HepG2 (cell line): ENCODE data around the gene GNAZ. TPM values are rescaled to one million over a fixed set of nuclear protein-coding genes. Genes with fewer than 3 reads are reported as not detected.

Experiments
- BCL6 ChIP-seq: IDR thresholded peaks from 2 replicates; pipeline ENCODE4 v1.6.1; 2016; ENCODE audit warnings: missing genetic modification reagents, missing compliant biosample characterization
- FOXK1 ChIP-seq: sonication (generic); formaldehyde crosslinking; IDR thresholded peaks from 2 replicates; pipeline ENCODE4 v1.4.0; 2020; ENCODE audit warnings: low read depth, missing genetic modification reagents, borderline replicate concordance
- KDM2A ChIP-seq: sonication (generic); formaldehyde crosslinking; IDR thresholded peaks from 2 replicates; pipeline ENCODE4 v1.4.0; 2020; ENCODE audit warnings: low read depth, missing genetic modification reagents, borderline replicate concordance
- SP4 ChIP-seq: sonication (generic); formaldehyde crosslinking; IDR thresholded peaks from 2 replicates; pipeline ENCODE4 v1.8.1; 2023; ENCODE audit warnings: mild to moderate bottlenecking, missing genetic modification reagents
- SRSF1 ChIP-seq: fragments of 200-400 bp; formaldehyde crosslinking; optimal IDR thresholded peaks from 2 replicates; pipeline ENCODE3; 2017; ENCODE audit warnings: mild to moderate bottlenecking, low read depth, low read length, moderate library complexity
- ZC3H13 ChIP-seq: sonication (generic); formaldehyde crosslinking; IDR thresholded peaks from 2 replicates; pipeline ENCODE4 v1.8.1; 2023; ENCODE audit warnings: mild to moderate bottlenecking, missing genetic modification reagents, moderate library complexity
- ZNF225 ChIP-seq: sonication (generic); formaldehyde crosslinking; IDR thresholded peaks from 2 replicates; pipeline ENCODE4 v1.4.0; 2020; ENCODE audit warnings: mild to moderate bottlenecking, missing genetic modification reagents
- ZNF337 ChIP-seq: sonication (generic); formaldehyde crosslinking; IDR thresholded peaks from 2 replicates; pipeline ENCODE4 v1.5.1; 2020; ENCODE audit warnings: missing genetic modification reagents, low read depth, mild to moderate bottlenecking, borderline replicate concordance
- ZNF407 ChIP-seq: sonication (generic); formaldehyde crosslinking; IDR thresholded peaks from one replicate; pipeline ENCODE4 v1.5.1; 2020; ENCODE audit warnings: mild to moderate bottlenecking, missing genetic modification reagents; ENCODE audit errors: not compliant biosample characterization
- ZSCAN12 ChIP-seq: sonication (generic); formaldehyde crosslinking; IDR thresholded peaks from 2 replicates; pipeline ENCODE4 v1.9.0; 2021; ENCODE audit warnings: mild to moderate bottlenecking, missing genetic modification reagents
- polyA plus RNA-seq, 8 experiments: library from polyadenylated mRNA; depleted of rRNA in 3 of 8; stranded (reverse) in 7 of 8; unstranded in 1 of 8; fragments of >200 nt; fragmentation: Illumina TruSeq in 4 of 8; extraction: Trizol in 4 of 8; gene quantifications; 2 replicates each; pipeline versions ENCODE4 v1.2.1 to v1.2.3, GENCODE V29; 2011 to 2016; ENCODE audit warnings: low read depth in 4 of 8, missing spikeins in 1 of 8, mixed read lengths in 1 of 8; ENCODE audit not compliant: insufficient read depth in 1 of 8
- total RNA-seq, 5 experiments: library from RNA; depleted of rRNA; stranded (reverse); fragments of >200 nt; fragmentation: Illumina TruSeq; extraction: Trizol; gene quantifications; 2 replicates each; pipeline ENCODE4 v1.2.3, GENCODE V29; 2016; ENCODE audit warnings: low read depth in 1 of 5
- TF ChIP-seq, protein P1 (sequence below): sonication (generic); formaldehyde crosslinking; IDR thresholded peaks from 2 replicates; pipeline ENCODE4 v1.4.0; 2020; ENCODE audit warnings: missing genetic modification reagents, mild to moderate bottlenecking, borderline replicate concordance
- TF ChIP-seq, protein P2 (sequence below): sonication (generic); formaldehyde crosslinking; IDR thresholded peaks from 2 replicates; pipeline ENCODE4 v1.9.0; 2022; ENCODE audit warnings: missing genetic modification reagents, mild to moderate bottlenecking, borderline replicate concordance
- TF ChIP-seq, protein P3 (sequence below): fragments of 450-650 bp; IDR thresholded peaks from 2 replicates; pipeline ENCODE4 v1.6.1; 2017; ENCODE audit warnings: mild to moderate bottlenecking

The GNAZ gene
- total and polyA plus RNA-seq, 2 of the 13 experiments (the other 11 are each of a cell fraction or from before 2014, with no cell fraction given) = 11.4 to 22.3 TPM

DNA sequence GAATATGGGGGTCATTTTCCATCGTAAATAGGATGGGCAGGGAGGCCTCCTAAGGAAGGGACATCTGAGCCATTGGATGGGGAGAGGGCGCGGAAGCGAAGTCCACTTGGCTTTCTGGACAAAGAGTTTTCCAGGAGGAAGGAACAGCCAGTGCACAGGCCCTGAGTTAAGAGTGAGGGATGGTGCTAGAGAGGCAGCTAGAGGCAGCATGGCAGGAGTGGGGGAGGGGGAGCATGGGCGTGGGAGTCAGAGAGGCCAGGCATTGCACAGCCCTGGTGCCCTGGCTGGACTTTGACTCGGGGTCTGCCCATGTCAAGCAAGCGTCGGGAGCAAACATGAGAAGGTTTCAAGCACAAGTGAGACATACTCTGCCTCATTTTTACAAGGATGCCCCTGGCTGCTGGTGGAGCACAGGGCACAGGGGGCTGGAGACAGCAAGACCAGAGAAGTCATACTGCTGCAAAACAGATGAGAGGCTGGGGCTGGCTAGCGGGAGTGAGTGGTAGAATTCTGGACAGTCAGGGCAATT lies 9.0 kb downstream of the GNAZ start (continued):
- no peak for TF ChIP-seq ZSCAN12 (CRISPR knock-in tag)
- TF ChIP-seq ZNF407 (CRISPR knock-in tag) = no peak
- TF ChIP-seq SP4 (CRISPR knock-in tag) = peak; percentile 33; the same call in 1 of the 2 replicates
- TF ChIP-seq SRSF1 = no peak
- TF ChIP-seq ZC3H13 (CRISPR knock-in tag) = 0 out of 2 replicates have a peak, but pooled peaks have one; percentile 40
- TF ChIP-seq FOXK1 (CRISPR knock-in tag) = no peak; the same call in 1 of the 2 replicates
- TF ChIP-seq ZNF337 = no peak
- TF ChIP-seq, protein P1, sequence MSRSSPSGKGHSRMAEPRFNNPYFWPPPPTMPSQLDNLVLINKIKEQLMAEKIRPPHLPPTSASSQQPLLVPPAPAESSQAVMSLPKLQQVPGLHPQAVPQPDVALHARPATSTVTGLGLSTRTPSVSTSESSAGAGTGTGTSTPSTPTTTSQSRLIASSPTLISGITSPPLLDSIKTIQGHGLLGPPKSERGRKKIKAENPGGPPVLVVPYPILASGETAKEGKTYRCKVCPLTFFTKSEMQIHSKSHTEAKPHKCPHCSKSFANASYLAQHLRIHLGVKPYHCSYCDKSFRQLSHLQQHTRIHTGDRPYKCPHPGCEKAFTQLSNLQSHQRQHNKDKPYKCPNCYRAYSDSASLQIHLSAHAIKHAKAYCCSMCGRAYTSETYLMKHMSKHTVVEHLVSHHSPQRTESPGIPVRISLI = no peak; the same call in 1 of the 2 replicates
- no peak for TF ChIP-seq ZNF225
- TF ChIP-seq BCL6 (CRISPR knock-in tag) = 0 out of 2 replicates have a peak, but pooled peaks have one; percentile 21
- TF ChIP-seq, protein P2, sequence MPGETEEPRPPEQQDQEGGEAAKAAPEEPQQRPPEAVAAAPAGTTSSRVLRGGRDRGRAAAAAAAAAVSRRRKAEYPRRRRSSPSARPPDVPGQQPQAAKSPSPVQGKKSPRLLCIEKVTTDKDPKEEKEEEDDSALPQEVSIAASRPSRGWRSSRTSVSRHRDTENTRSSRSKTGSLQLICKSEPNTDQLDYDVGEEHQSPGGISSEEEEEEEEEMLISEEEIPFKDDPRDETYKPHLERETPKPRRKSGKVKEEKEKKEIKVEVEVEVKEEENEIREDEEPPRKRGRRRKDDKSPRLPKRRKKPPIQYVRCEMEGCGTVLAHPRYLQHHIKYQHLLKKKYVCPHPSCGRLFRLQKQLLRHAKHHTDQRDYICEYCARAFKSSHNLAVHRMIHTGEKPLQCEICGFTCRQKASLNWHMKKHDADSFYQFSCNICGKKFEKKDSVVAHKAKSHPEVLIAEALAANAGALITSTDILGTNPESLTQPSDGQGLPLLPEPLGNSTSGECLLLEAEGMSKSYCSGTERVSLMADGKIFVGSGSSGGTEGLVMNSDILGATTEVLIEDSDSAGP (CRISPR knock-in tag) = peak; percentile 89
- TF ChIP-seq, protein P3, sequence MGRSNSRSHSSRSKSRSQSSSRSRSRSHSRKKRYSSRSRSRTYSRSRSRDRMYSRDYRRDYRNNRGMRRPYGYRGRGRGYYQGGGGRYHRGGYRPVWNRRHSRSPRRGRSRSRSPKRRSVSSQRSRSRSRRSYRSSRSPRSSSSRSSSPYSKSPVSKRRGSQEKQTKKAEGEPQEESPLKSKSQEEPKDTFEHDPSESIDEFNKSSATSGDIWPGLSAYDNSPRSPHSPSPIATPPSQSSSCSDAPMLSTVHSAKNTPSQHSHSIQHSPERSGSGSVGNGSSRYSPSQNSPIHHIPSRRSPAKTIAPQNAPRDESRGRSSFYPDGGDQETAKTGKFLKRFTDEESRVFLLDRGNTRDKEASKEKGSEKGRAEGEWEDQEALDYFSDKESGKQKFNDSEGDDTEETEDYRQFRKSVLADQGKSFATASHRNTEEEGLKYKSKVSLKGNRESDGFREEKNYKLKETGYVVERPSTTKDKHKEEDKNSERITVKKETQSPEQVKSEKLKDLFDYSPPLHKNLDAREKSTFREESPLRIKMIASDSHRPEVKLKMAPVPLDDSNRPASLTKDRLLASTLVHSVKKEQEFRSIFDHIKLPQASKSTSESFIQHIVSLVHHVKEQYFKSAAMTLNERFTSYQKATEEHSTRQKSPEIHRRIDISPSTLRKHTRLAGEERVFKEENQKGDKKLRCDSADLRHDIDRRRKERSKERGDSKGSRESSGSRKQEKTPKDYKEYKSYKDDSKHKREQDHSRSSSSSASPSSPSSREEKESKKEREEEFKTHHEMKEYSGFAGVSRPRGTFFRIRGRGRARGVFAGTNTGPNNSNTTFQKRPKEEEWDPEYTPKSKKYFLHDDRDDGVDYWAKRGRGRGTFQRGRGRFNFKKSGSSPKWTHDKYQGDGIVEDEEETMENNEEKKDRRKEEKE = no peak
- peak; percentile 64; the same call in 1 of the 2 replicates for TF ChIP-seq KDM2A (CRISPR knock-in tag)
